Ishikawa (cell line): ENCODE data around the gene SCAMP1.

Source experiments
- CEBPB ChIP-seq: IDR thresholded peaks from 2 replicates; pipeline ENCODE4 v1.6.1; 2012
- CREB1 ChIP-seq: IDR thresholded peaks from 2 replicates; pipeline ENCODE4 v1.6.1; 2012; ENCODE audit warnings: low read depth
- EGR1 ChIP-seq: IDR thresholded peaks from 2 replicates; pipeline ENCODE4 v1.6.1; 2012
- EP300 ChIP-seq: IDR thresholded peaks from 2 replicates; pipeline ENCODE4 v1.6.1; 2012; ENCODE audit warnings: borderline replicate concordance
- FOXM1 ChIP-seq: IDR thresholded peaks from 2 replicates; pipeline ENCODE4 v1.6.1; 2012; ENCODE audit warnings: low read depth, borderline replicate concordance
- NFIC ChIP-seq: IDR thresholded peaks from 2 replicates; pipeline ENCODE4 v1.6.1; 2012
- RAD21 ChIP-seq: IDR thresholded peaks from 2 replicates; pipeline ENCODE4 v1.6.1; 2012; ENCODE audit warnings: low read depth
- TAF1 ChIP-seq: IDR thresholded peaks from 2 replicates; pipeline ENCODE4 v1.6.1; 2012; ENCODE audit warnings: low read depth, mild to moderate bottlenecking
- TCF12 ChIP-seq: IDR thresholded peaks from 2 replicates; pipeline ENCODE4 v1.6.1; 2012; ENCODE audit warnings: low read depth
- TEAD4 ChIP-seq: IDR thresholded peaks from 2 replicates; pipeline ENCODE4 v1.6.1; 2012
- YY1 ChIP-seq: IDR thresholded peaks from 2 replicates; pipeline ENCODE4 v1.6.1; 2012; ENCODE audit warnings: low read depth
- ZBTB7A ChIP-seq: IDR thresholded peaks from 2 replicates; pipeline ENCODE4 v1.6.1; 2012; ENCODE audit warnings: low read depth
- TF ChIP-seq, protein P1 (sequence below): IDR thresholded peaks from 2 replicates; pipeline ENCODE4 v1.6.1; 2012
- TF ChIP-seq, protein P2 (sequence below): IDR thresholded peaks from 2 replicates; pipeline ENCODE4 v1.6.1; 2012
- TF ChIP-seq, protein P3 (sequence below): IDR thresholded peaks from 2 replicates; pipeline ENCODE4 v1.6.1; 2012; ENCODE audit warnings: low read depth, mild to moderate bottlenecking

SCAMP1 gene

DNA sequence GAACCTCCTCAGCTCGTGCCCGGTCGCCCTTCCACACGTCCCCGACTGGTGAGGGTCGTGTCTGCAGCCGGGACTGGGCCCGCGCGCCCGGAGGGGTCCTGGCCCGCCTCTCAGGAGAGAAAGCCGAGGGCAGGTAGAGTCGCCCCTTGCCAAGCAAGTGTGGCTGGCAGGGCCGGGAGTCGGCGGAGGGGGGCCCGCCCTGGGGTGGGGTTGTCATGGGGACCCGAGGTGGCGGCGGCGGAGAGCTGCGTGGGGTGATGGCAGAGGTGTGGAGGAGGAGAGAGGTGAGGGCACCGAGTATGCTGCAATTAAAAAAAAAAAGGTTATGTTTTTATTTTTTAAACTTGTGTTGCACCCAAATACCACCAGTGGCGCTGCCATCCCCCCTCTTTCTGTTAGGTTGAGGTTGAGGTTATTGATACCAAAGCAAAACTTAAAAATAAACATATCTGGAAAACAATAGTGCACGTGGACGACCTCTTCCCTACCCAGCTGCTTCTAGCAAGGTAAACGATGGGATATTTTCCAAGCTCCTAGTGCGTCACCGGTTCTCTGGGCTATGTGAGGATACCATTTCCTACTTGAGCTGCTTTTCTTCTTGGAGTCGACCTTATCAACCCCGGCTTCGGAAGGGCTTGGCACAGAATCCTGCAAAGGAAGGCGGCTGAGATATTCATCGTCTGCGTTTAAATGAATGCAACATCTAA, 660 bp downstream of the SCAMP1 start:
- TF ChIP-seq EGR1 (no peak), ZBTB7A (peak; percentile 85; the same call in 1 of the 2 replicates)

DNA sequence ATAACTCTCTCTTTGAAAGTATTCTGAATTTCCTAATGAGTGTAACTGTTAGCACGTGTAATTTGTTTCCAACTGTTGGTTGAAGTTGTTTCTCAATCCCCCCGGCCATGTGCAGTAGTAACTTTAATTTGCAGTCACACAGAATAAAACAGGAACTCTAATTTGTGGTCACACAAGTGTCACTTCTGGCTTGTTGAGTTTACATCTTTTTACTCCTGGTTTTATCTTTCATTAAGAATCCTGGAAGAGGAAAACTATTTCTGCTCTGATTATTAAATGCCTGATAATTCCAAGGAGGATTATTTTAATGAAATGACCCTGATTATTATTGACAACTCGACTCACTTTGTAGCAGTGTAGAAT, 1.2 kb downstream of the SCAMP1 start:
- TF ChIP-seq NFIC (no peak), YY1 (no peak)

DNA sequence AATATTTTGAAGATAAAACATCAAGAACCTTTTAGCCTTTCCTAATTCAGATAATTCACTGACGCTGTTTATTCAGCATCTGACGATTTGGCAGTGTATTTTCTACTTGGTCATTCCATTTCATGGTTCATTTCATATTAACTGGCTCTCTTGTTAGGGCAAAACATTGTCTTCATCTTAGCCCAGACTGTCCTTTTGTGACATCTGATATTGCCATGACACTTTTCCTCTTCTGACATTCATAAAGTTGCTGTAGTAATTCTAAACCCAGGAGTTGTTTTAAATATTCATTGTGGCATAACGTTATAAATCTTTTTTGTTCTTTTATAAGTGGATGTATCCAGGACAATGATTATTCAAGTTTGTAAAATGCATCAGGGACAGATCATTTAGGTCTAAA, 1.8 kb downstream of the SCAMP1 start:
- TF ChIP-seq, protein P1, sequence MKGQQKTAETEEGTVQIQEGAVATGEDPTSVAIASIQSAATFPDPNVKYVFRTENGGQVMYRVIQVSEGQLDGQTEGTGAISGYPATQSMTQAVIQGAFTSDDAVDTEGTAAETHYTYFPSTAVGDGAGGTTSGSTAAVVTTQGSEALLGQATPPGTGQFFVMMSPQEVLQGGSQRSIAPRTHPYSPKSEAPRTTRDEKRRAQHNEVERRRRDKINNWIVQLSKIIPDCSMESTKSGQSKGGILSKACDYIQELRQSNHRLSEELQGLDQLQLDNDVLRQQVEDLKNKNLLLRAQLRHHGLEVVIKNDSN, result no peak
- TF ChIP-seq RAD21 (no peak), EP300 (no peak), ZBTB7A (no peak), CREB1 (no peak), TEAD4 (no peak), YY1 (no peak), TAF1 (no peak), FOXM1 (no peak), EGR1 (no peak), NFIC (no peak), CEBPB (no peak), TCF12 (no peak)
- TF ChIP-seq, protein P2, sequence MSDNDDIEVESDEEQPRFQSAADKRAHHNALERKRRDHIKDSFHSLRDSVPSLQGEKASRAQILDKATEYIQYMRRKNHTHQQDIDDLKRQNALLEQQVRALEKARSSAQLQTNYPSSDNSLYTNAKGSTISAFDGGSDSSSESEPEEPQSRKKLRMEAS, result no peak
- TF ChIP-seq, protein P3, sequence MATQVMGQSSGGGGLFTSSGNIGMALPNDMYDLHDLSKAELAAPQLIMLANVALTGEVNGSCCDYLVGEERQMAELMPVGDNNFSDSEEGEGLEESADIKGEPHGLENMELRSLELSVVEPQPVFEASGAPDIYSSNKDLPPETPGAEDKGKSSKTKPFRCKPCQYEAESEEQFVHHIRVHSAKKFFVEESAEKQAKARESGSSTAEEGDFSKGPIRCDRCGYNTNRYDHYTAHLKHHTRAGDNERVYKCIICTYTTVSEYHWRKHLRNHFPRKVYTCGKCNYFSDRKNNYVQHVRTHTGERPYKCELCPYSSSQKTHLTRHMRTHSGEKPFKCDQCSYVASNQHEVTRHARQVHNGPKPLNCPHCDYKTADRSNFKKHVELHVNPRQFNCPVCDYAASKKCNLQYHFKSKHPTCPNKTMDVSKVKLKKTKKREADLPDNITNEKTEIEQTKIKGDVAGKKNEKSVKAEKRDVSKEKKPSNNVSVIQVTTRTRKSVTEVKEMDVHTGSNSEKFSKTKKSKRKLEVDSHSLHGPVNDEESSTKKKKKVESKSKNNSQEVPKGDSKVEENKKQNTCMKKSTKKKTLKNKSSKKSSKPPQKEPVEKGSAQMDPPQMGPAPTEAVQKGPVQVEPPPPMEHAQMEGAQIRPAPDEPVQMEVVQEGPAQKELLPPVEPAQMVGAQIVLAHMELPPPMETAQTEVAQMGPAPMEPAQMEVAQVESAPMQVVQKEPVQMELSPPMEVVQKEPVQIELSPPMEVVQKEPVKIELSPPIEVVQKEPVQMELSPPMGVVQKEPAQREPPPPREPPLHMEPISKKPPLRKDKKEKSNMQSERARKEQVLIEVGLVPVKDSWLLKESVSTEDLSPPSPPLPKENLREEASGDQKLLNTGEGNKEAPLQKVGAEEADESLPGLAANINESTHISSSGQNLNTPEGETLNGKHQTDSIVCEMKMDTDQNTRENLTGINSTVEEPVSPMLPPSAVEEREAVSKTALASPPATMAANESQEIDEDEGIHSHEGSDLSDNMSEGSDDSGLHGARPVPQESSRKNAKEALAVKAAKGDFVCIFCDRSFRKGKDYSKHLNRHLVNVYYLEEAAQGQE, result no peak

DNA sequence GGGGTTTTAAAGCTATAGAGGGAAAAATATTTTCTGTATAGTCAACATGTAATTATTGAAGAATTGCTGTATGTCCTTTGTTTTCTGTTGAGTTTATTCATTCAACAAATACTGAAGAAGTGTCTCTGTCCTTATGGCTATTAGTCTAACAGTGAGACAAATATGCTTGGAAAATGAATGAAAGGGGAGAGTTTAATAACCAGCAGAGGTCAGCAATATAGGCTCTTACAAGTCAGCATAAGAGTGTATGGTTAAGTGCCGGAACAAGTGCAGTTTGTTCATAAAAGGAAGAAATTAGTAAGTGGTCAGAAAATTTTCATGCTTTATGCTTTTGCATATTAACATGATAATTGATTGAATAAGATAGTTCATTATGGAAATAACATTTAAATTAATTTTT, 3.6 kb downstream of the SCAMP1 start:
- no peak for TF ChIP-seq NFIC
- no peak for TF ChIP-seq EP300
- TF ChIP-seq CEBPB, result no peak
- TF ChIP-seq CREB1, result no peak
- no peak for TF ChIP-seq ZBTB7A
- TF ChIP-seq RAD21, result no peak
- TF ChIP-seq EGR1, result no peak
- TF ChIP-seq TEAD4, result no peak
- TF ChIP-seq, protein P1, result no peak
- TF ChIP-seq TAF1, result no peak
- no peak for TF ChIP-seq YY1
- no peak for TF ChIP-seq TCF12
- TF ChIP-seq, protein P2, result no peak
- TF ChIP-seq FOXM1, result no peak
- TF ChIP-seq, protein P3, result no peak

DNA sequence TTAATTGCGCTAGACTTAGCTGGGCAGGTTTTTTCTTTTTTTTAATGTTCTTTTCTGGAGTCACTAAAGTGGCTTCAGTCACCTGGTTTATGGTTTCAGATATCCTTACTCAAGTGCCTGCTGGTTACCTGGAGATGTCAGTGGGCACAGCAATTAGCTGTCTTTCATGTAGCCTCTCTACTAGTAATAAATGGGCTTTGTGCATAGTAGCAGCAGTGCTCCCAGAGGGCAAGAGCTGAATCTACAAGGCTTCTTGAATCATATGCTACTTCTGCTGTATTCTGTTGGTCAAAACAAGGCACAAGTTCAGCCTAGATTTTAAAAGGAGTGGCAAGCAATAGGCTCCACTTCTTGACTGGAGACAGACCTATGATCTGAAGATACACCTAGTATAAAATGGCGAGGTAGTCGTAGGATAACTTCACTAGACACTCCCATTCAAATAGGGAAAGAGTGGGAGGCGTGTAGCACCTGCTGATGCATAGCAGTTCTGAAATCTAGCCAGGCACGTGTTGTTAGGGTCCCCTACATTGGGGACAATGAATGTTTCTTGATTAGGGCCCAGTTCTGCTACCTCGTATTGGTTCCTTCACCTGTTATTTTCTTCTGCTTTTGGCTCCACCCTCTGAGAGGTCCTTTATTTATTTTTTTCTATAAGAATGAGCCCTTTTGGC, 7.0 kb downstream of the SCAMP1 start:
- TF ChIP-seq TAF1 (no peak), ZBTB7A (no peak), TCF12 (no peak), YY1 (no peak), NFIC (no peak), TEAD4 (no peak), EGR1 (no peak), CEBPB (no peak), CREB1 (no peak), EP300 (no peak), FOXM1 (no peak)
- TF ChIP-seq, protein P2, result no peak
- TF ChIP-seq, protein P1, result no peak
- TF ChIP-seq, protein P3, result no peak
